ENCODE measurements around the gene TMEM131. TPM values are rescaled to one million over a fixed set of nuclear protein-coding genes. Genes with fewer than 3 reads are reported as not detected.
"Not testable (repeated sequence)": the region's sequence is repeated elsewhere in the genome, so short reads cannot be mapped to it uniquely, and the experiment has no call there.

TMEM131 gene, protein sequence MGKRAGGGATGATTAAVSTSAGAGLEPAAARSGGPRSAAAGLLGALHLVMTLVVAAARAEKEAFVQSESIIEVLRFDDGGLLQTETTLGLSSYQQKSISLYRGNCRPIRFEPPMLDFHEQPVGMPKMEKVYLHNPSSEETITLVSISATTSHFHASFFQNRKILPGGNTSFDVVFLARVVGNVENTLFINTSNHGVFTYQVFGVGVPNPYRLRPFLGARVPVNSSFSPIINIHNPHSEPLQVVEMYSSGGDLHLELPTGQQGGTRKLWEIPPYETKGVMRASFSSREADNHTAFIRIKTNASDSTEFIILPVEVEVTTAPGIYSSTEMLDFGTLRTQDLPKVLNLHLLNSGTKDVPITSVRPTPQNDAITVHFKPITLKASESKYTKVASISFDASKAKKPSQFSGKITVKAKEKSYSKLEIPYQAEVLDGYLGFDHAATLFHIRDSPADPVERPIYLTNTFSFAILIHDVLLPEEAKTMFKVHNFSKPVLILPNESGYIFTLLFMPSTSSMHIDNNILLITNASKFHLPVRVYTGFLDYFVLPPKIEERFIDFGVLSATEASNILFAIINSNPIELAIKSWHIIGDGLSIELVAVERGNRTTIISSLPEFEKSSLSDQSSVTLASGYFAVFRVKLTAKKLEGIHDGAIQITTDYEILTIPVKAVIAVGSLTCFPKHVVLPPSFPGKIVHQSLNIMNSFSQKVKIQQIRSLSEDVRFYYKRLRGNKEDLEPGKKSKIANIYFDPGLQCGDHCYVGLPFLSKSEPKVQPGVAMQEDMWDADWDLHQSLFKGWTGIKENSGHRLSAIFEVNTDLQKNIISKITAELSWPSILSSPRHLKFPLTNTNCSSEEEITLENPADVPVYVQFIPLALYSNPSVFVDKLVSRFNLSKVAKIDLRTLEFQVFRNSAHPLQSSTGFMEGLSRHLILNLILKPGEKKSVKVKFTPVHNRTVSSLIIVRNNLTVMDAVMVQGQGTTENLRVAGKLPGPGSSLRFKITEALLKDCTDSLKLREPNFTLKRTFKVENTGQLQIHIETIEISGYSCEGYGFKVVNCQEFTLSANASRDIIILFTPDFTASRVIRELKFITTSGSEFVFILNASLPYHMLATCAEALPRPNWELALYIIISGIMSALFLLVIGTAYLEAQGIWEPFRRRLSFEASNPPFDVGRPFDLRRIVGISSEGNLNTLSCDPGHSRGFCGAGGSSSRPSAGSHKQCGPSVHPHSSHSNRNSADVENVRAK (N-terminal part only)
- total RNA-seq, result 43.9 and 46.6 TPM in 2 replicates
- long read RNA-seq, full-length matches to known transcripts, result 1 of 18 reads
- long read RNA-seq, partial matches to known transcripts, result 13 of 18 reads
- long read RNA-seq, other reads (novel, unspliced or antisense), result 4 of 18 reads

DNA sequence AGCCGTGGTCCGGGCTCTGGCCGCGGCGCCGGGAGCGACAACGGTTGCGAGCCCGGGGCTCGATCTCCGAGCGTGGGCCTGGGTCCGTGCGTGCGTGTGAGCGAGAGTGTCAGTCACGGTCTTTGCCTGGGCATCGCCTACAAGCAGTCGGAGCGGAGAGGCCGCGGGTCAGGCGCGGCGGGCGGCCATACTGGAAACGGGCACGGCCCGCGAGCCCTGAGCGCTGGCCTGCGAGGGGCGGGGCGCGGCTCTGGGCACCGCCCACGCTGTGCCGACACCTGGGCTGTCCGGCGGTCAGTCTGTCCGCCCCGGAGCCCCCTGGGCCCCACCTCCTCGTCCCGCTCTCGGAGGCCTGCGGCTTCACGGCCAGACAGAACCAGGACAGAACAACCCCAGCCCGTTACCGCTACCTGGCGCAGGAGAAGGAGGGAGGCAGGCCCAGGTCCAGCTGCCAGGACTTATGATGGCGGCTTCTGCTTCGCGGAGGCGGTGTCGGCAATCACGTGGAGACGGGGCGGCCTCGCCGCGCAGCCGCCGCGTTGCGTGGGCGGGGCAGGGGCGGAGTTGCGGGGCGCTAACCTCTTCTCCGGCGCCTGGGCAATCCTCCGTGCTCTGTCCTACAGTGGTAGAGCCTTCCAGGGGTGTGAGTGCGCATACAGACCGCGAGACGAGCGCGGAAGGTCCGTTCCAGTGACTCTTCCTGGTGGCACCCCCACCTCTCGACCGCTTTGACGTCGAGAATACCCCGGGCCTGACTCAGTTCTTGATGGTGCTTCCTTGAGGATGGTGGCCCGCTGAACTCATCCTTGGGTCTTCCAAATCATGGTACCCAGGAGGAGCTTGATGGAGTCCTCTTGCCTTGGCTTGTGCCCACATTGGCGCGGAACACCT is at the start of gene TMEM131:
Gene TMEM131, minus strand, starts transcription at position 215 of the 891 bp plus-strand sequence. CDS start 286 bp downstream, outside the sequence.
- TF ChIP-seq, protein P1, sequence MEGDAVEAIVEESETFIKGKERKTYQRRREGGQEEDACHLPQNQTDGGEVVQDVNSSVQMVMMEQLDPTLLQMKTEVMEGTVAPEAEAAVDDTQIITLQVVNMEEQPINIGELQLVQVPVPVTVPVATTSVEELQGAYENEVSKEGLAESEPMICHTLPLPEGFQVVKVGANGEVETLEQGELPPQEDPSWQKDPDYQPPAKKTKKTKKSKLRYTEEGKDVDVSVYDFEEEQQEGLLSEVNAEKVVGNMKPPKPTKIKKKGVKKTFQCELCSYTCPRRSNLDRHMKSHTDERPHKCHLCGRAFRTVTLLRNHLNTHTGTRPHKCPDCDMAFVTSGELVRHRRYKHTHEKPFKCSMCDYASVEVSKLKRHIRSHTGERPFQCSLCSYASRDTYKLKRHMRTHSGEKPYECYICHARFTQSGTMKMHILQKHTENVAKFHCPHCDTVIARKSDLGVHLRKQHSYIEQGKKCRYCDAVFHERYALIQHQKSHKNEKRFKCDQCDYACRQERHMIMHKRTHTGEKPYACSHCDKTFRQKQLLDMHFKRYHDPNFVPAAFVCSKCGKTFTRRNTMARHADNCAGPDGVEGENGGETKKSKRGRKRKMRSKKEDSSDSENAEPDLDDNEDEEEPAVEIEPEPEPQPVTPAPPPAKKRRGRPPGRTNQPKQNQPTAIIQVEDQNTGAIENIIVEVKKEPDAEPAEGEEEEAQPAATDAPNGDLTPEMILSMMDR (conservative IDR thresholded peaks at IDR 0.05), result no peak
- peak; percentile 93 for DNase-seq (ENCODE audit: low read depth, low spot score)
- no peaks in the 10 kb centered on the region for H3K36me3 Mint-ChIP-seq (ENCODE audit: low read depth)
- peaks cover 40% of the 10 kb centered on the region for H3K4me1 Mint-ChIP-seq
- peak within 1 kb of the TSS; percentile 96 for H3K27ac Mint-ChIP-seq (ENCODE audit: unreplicated experiment)
- no peaks in the 10 kb centered on the region for H3K9me3 Mint-ChIP-seq
- peak within 1 kb of the TSS; percentile 96 for H3K4me3 Mint-ChIP-seq
- no peaks in the 10 kb centered on the region for H3K27me3 Mint-ChIP-seq (ENCODE audit: low read depth)

DNA sequence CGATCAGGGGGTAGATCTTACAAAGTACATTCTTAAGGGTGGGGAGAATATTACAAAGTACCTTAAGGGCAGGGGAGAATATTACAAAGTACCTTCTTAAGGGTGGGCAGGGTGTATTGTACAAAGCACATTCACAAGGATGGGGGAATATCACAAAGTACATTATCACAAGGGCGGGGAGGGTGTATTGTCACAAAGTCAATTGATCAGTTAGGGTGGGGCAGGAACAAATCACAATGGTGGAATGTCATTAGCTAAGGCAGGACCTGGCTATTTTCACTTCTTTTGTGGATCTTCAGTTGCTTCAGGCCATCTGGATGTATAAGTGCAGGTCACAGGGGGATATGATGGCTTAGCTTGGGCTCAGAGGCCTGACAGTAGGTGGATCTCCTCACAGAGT is 49.0 kb upstream of the TMEM131 start:
- H3K4me3 Mint-ChIP-seq; H3K36me3 Mint-ChIP-seq (ENCODE audit: low read depth); H3K4me1 Mint-ChIP-seq; DNase-seq (ENCODE audit: low read depth, low spot score); H3K27ac Mint-ChIP-seq (ENCODE audit: unreplicated experiment); H3K27me3 Mint-ChIP-seq (ENCODE audit: low read depth): not testable (repeated sequence)
- peaks cover 14% of the 10 kb centered on the region for H3K9me3 Mint-ChIP-seq

- no peak overlapping the region for H3K4me3 Mint-ChIP-seq
- H3K27ac Mint-ChIP-seq (ENCODE audit: unreplicated experiment), result no peak overlapping the region
- no peak for DNase-seq (ENCODE audit: low read depth, low spot score)
- peaks cover 14% of the 10 kb centered on the region for H3K9me3 Mint-ChIP-seq
- no peaks in the 10 kb centered on the region for H3K27me3 Mint-ChIP-seq (ENCODE audit: low read depth)
- H3K36me3 Mint-ChIP-seq (ENCODE audit: low read depth), result peaks cover 7% of the 10 kb centered on the region
- no peaks in the 10 kb centered on the region for H3K4me1 Mint-ChIP-seq
- TF ChIP-seq, protein P1 (conservative IDR thresholded peaks at IDR 0.05), result no peak
Observed at GRCh38 chr2:98043101-98043500, 47.4 kb upstream of the TMEM131 start.

- peaks cover 7% of the 10 kb centered on the region for H3K36me3 Mint-ChIP-seq (ENCODE audit: low read depth)
- no peak overlapping the region for H3K4me3 Mint-ChIP-seq
- TF ChIP-seq, protein P1 (conservative IDR thresholded peaks at IDR 0.05), result no peak
- H3K9me3 Mint-ChIP-seq, result peaks cover 10% of the 10 kb centered on the region
- H3K27me3 Mint-ChIP-seq (ENCODE audit: low read depth), result no peaks in the 10 kb centered on the region
- no peak for DNase-seq (ENCODE audit: low read depth, low spot score)
- no peak overlapping the region for H3K27ac Mint-ChIP-seq (ENCODE audit: unreplicated experiment)
- H3K4me1 Mint-ChIP-seq, result no peaks in the 10 kb centered on the region
Observed at GRCh38 chr2:98040331-98040939, 44.7 kb upstream of the TMEM131 start.

Measured in neural crest cell (in vitro differentiated cells).